Measurements from ENCODE around the gene ANKRD26.
"Not testable (repeated sequence)": the region's sequence is repeated elsewhere in the genome, so short reads cannot be mapped to it uniquely, and the experiment has no call there.

Gene ANKRD26

GRCh38 chr10:27099916-27100812 is at the start of gene ANKRD26:
TSS of gene ANKRD26 (minus strand) at chr10:27100494. CDS start at chr10:27100326, 168 bp downstream.
- peak; percentile 90 to 94 (median 94) for DNase-seq (ENCODE audit: low read depth in 4 of 4, low spot score in 1 of 4)

DNA sequence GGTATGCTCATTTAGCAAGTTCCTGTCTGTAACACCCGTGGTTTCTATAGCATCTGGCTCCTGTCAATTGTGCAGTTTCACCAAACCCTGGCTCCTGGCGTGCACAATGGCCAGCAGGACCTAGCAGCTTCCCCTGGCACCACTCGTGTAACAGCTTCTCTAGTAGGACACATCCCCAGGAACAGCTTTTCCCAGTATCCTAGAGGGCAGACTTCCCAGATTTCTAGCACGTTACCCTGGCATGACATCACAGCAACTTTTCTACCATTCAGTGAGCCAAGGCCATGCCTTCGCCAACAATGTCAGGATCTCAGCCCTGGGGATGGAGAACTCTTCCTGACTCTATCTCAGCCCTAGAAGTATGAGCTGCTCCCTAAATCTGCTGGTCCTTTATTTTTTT is 47.4 kb upstream of the ANKRD26 start:
- DNase-seq (ENCODE audit: low read depth in 4 of 4, low spot score in 1 of 4), result no peak

DNA sequence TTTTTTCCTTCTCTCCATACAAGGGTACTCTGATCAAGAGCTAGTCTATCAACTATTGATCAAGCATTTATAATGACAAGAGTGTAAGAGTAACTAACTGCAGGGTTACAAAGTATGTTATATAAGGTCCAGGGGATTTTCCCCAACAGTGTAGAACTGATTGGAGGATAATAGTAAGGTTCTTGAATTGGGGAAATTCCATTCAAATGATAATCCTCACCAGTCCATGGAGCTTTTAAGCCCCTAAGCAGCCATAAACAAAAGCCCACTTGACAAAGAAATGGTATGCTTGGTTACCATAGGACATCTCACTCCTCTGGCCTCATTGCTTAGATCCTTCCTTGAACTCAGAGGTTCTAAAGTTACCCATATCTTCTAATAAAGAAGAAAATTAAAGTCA is 45.6 kb upstream of the ANKRD26 start:
- no peak for DNase-seq (ENCODE audit: low read depth in 4 of 4, low spot score in 1 of 4)

DNA sequence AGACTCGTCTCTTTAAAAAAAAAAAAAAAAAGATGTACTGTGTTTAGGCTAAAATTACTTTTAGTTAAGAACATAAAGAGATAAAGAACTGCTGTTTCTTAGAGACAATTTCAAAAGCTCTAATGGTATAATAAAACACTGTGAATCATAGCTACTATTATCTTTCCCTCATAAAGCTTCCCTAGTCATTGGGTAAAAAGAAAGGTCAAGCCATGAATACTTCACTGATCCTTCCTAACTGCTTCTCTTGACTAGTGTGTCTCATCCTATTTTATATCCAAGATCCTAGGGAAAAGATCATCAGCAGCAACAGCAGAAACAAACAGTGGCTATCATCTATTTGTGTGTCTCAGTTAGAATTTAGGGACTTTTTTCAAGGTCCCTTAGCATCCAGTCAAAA is 43.4 kb upstream of the ANKRD26 start:
- no peak for DNase-seq (ENCODE audit: low read depth in 4 of 4, low spot score in 1 of 4)

DNA sequence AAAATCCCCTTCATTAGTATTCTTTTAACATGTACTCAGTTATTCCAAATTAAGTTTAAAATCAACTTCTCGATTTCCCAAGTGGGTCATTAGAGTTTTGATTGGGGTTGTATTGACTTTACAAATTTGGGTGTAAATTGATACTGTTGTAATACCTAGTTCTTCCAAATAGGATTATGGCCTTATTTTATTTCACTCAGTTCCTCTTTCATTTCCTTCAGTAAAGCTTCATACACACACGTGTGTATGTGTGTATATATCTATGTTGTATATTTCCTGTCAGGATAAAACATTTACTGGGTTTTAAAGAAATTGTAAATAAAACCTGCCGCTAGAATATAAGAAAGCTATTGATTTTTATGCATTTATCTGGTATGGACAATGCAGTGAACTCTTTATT is 38.0 kb upstream of the ANKRD26 start:
- DNase-seq (ENCODE audit: low read depth in 4 of 4, low spot score in 1 of 4), result no peak

- DNase-seq (ENCODE audit: low read depth in 4 of 4, low spot score in 1 of 4), result no peak
Observed at GRCh38 chr10:27134371-27134770, 34.1 kb upstream of the ANKRD26 start.

DNA sequence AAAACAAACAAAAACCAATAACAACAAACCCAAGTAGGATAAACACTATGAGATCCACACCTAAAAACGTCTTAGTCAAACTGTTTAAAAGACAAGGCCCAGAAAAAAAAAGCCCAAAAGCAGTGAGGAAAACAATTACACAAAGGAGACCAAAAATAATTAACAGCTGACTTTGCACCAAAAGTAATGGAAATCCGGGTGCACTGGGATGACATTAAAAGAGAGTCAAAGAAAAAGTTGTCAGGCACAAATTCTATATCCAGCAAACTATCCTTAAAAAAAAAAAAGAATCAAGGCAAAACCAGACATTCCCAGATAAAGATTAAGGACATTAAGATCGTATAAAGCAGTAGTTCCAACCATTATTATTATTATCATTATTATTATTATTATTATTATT is 7.9 kb upstream of the ANKRD26 start:
- DNase-seq (ENCODE audit: low read depth in 4 of 4, low spot score in 1 of 4), result no peak

DNA sequence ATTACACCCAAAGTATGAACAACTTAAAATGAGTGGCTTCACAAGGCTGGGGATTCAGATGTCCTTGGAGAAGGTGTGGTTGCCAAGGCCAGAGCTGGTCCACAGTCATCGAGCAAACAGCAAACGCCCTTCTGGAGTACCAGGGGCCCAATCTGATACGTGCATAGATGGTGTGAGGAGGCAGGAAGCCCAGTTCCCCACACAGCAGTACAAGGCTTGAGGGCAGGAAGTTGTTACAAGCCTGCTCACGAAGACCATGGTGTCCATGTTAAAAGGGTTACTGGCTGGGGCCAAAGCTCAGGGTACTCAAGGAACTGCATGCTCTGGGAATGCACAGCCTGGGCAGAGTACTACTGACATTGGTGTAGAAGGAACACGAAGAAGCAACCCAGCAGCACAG is 4.6 kb upstream of the ANKRD26 start:
- DNase-seq (ENCODE audit: low read depth in 4 of 4, low spot score in 1 of 4), result no peak

DNA sequence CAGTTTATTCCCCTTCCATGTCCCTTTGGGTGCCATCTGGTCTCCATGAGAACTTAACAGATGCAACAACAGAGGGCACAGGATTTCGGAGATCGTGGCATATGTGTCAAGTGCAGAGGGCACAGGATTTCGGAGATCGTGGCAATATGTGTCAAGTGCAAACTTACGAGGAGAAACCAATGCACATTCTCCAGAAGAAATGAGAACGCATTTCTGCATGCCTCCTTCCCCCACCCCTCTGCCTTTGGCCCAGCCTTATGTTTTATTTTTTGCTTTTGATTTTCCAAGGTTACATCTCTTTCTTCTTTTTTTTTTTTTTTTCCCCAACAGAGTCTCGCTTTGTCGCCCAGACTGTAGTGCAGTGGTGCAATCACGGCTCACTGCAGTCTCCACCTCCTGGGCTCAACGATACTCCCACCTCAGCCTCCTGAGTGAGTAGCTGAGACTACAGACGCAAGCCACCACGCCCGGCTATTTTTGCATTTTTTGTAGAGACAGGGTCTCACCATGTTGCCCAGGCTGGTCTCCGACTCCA is 586 bp upstream of the ANKRD26 start:
- DNase-seq (ENCODE audit: low read depth in 4 of 4, low spot score in 1 of 4), result peak in 1 of 4 experiments; percentile 7

GRCh38 chr10:27099448-27099847 is 846 bp downstream of the ANKRD26 start:
- no peak for DNase-seq (ENCODE audit: low read depth in 4 of 4, low spot score in 1 of 4)

- no peak for DNase-seq (ENCODE audit: low read depth in 4 of 4, low spot score in 1 of 4)
Observed at GRCh38 chr10:27088119-27089044, 11.9 kb downstream of the ANKRD26 start.

DNA sequence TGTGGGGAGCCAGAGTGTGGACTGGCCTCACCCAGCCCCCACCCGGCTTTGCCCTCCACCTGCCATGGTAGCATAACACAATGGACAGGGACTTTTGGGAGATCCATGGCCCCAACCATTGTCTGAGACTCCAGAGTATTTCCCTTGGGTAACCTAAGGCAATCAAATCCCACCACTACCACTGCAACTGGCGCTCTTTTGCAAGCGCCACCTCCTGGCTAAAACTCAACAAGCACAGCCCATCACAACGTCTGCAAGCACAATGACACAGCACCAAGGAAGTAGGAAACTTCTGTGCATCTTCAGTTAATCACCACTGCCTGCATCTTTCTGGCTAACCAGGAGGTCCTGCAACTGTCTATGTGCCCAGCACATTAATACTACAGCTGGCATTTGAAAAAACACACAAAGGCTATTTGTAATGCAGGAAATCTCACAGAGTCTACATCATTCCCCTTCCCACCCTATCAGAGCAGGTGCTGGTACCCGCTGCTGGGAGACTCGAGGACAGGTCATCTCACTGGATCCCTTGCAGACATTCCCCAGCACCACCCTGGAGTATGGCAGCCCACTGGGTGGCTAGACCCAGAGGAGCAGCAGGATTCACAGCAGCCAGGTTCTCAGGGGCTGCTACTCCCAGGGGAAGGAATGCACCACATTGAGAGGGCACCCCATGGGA is 27.7 kb downstream of the ANKRD26 start:
- DNase-seq (ENCODE audit: low read depth in 4 of 4, low spot score in 1 of 4), result no peak

DNA sequence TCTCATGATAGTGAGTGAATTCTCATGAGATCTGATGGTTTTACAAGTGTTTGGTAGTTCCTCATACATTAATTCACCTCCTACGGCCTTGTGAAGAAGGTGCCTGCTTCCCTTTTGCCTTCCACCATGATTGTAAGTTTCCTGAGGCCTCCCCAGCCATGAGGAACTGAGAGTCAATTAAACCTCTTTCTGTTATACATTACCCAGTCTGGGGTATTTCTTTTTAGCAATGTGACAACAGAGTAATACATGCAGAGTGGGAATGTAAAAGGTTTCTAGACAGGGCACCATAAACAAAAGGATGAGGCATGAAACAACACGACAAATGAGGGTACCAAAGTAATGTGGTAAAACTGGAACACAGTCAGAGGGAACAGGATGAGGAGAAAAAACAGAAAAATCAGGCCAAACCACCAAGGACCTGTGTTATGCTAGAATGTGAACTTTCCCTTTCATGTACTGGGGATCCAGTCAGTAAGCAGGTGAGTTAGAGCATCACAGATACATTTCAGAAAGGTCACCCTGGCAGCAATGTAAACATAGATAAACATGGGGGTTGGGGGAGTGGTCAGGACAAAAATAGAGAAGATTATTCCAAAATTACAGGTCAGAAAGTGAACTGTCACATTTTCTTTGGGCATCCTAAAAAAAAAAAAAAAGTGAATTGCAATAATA is 31.9 kb downstream of the ANKRD26 start:
- DNase-seq (ENCODE audit: low read depth in 4 of 4, low spot score in 1 of 4), result no peak

DNA sequence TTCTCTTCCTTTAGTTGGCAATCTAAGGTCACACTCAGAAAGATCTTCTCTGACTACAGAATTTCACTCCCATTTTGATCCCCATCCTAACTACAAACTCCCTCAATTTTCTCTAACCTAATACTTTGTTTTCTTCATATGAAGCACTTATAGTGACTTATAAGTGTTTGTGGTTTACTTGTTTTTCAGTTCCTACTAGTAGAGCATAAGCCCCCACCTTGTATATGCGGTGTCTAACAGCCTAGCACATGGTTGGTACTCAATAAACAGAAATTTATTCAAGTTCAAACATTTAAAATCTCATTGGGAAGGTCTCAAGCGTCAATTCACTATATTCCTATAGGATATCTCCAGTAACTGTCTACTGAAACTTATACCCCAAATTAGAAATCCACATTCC is 35.2 kb downstream of the ANKRD26 start:
- DNase-seq (ENCODE audit: low read depth in 4 of 4, low spot score in 1 of 4), result no peak

- DNase-seq (ENCODE audit: low read depth in 4 of 4, low spot score in 1 of 4), result no peak
Observed at GRCh38 chr10:27052656-27053055, 47.6 kb downstream of the ANKRD26 start.

DNA sequence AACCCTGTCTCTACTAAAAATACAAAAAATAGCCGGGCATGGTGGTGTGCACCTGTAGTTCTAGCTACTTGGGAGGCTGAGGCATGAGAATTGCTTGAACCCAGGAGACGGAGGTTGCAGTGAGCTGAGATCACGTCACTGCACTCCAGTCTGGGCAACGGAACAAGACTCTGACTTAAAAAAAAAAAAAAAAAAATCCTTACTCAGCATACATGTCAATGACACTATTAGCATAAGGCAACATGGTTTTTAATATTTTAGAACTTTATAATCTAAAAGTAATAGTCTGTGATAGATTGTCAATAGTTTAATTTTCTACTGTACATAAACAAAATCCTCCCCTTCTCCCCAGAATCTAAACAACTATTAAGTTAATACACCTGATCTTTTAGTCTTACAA is 55.0 kb downstream of the ANKRD26 start:
- not testable (repeated sequence) for DNase-seq (ENCODE audit: low read depth in 4 of 4, low spot score in 1 of 4)

- DNase-seq (ENCODE audit: low read depth in 4 of 4, low spot score in 1 of 4), result no peak
Observed at GRCh38 chr10:27041196-27041595, 59.1 kb downstream of the ANKRD26 start.

- DNase-seq (ENCODE audit: low read depth in 4 of 4, low spot score in 1 of 4), result no peak
Observed at GRCh38 chr10:27038168-27038567, 62.1 kb downstream of the ANKRD26 start.

- DNase-seq (ENCODE audit: low read depth in 4 of 4, low spot score in 1 of 4), result no peak
Observed at GRCh38 chr10:27035163-27035562, 65.1 kb downstream of the ANKRD26 start.

DNA sequence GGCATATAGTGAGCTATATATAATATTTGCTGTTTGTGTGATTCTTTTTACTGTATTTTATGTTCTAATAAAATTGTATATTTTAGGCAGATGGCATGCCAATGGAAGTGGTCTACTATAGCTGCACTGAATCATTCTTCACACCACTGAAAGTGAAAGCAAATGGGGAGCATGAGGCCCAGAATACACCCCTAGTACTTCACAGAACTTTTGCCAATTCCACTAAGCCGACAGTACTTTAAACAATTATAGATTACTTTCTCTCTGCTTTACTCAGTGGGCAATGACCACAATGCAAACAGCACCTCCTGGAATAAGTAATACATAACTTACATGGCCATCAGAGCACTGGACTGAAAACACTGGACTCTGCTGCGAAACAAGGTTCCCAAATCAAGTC is 70.2 kb downstream of the ANKRD26 start:
- no peak for DNase-seq (ENCODE audit: low read depth in 4 of 4, low spot score in 1 of 4)

GRCh38 chr10:27022048-27022447 is 78.2 kb downstream of the ANKRD26 start:
- DNase-seq (ENCODE audit: low read depth in 4 of 4, low spot score in 1 of 4), result no peak
